IMR-90 (cell line): ENCODE measurements around the gene RGN. TPM values are rescaled to one million over a fixed set of nuclear protein-coding genes. Genes with fewer than 3 reads are reported as not detected.

Source experiments
- ATAC-seq: fragments of 200-7000 bp; cut with Tn5 transposase; 2 replicates; pipeline ENCODE4 v1.9.1; 2020; ENCODE audit warnings: low read depth, mild to moderate bottlenecking, moderate library complexity
- BruUV-seq: library from RNA; stranded (reverse); fragments of 400-500 nt; replicated peaks from 2 replicates; lab custom pipeline; 2021; lab: Mats Ljungman, UMichigan
- CTCF ChIA-PET: fragments of 300-600 bp; formaldehyde crosslinking; extraction: SDS; loops from one replicate; lab custom pipeline; 2021; ENCODE audit warnings: antibody characterized with exemption; lab: Yijun Ruan, JAX
- POLR2A ChIA-PET: fragments of 300-600 bp; sonication (Branson Sonifier 250); formaldehyde crosslinking; loops from one replicate; lab custom pipeline; 2022; ENCODE audit warnings: antibody characterized with exemption; ENCODE audit not compliant: unreplicated experiment; lab: Charles Lee
- DNase-seq: peaks from one replicate; pipeline ENCODE4 v3.0.0; 2013
- H2AFZ ChIP-seq: replicated peaks from 2 replicates; pipeline ENCODE3; 2013; ENCODE audit warnings: low read length, mild to moderate bottlenecking; ENCODE audit not compliant: poor library complexity
- H2AK5ac ChIP-seq: 2 replicates; pipeline ENCODE4 v1.6.1; 2013; ENCODE audit warnings: low read depth, low read length, inconsistent platforms
- H2AK9ac ChIP-seq: replicated peaks from 2 replicates; pipeline ENCODE3; 2013; ENCODE audit warnings: mild to moderate bottlenecking, low read depth, low read length, moderate library complexity; ENCODE audit not compliant: poor library complexity
- H2BK120ac ChIP-seq: 2 replicates; pipeline ENCODE4 v1.6.1; 2013; ENCODE audit warnings: low read depth, low read length, inconsistent platforms
- H2BK15ac ChIP-seq: 3 replicates; pipeline ENCODE4 v1.6.1; 2013; ENCODE audit warnings: low read depth, low read length, inconsistent platforms
- H2BK20ac ChIP-seq: 2 replicates; pipeline ENCODE4 v1.6.1; 2013; ENCODE audit warnings: low read depth, mild to moderate bottlenecking, inconsistent platforms, low read length, moderate library complexity
- H2BK5ac ChIP-seq: 2 replicates; pipeline ENCODE4 v1.6.1; 2013; ENCODE audit warnings: mild to moderate bottlenecking, low read depth, low read length, inconsistent platforms; ENCODE audit not compliant: poor library complexity, severe bottlenecking
- H3K14ac ChIP-seq: replicated peaks from 2 replicates; pipeline ENCODE4 v1.6.1; 2013; ENCODE audit warnings: low read depth, low read length, inconsistent platforms
- H3K18ac ChIP-seq: 2 replicates; pipeline ENCODE4 v1.6.1; 2013; ENCODE audit warnings: low read depth, low read length, control low read depth
- H3K23ac ChIP-seq: 2 replicates; pipeline ENCODE4 v1.6.1; 2013; ENCODE audit warnings: low read depth, low read length, inconsistent platforms
- H3K27ac ChIP-seq: 2 replicates; pipeline ENCODE4 v1.5.1; 2013; ENCODE audit warnings: mild to moderate bottlenecking, control low read depth, low read length; ENCODE audit not compliant: insufficient read depth
- H3K27me3 ChIP-seq: 2 replicates; pipeline ENCODE4 v1.6.1; 2013; ENCODE audit warnings: low read length; ENCODE audit not compliant: control insufficient read depth, insufficient read depth
- H3K36me3 ChIP-seq: 2 replicates; pipeline ENCODE4 v1.6.1; 2013; ENCODE audit warnings: low read length, mixed read lengths; ENCODE audit not compliant: control insufficient read depth, insufficient read depth
- H3K4ac ChIP-seq: 2 replicates; pipeline ENCODE4 v1.6.1; 2013; ENCODE audit warnings: low read depth, low read length, inconsistent platforms
- H3K4me1 ChIP-seq: 2 replicates; pipeline ENCODE4 v1.6.1; 2013; ENCODE audit warnings: low read length, mixed read lengths; ENCODE audit not compliant: control insufficient read depth, insufficient read depth
- H3K4me2 ChIP-seq: 2 replicates; pipeline ENCODE4 v1.6.1; 2013; ENCODE audit warnings: low read depth, mild to moderate bottlenecking, control low read depth, low read length, moderate library complexity
- H3K4me3 ChIP-seq: 2 replicates; pipeline ENCODE4 v1.5.1; 2013; ENCODE audit warnings: low read depth, mild to moderate bottlenecking, control low read depth, low read length, moderate library complexity; ENCODE audit not compliant: insufficient read depth
- H3K56ac ChIP-seq: 2 replicates; pipeline ENCODE4 v1.6.1; 2013; ENCODE audit warnings: low read length, inconsistent platforms; ENCODE audit not compliant: insufficient read depth; ENCODE audit errors: extremely low read depth
- H3K79me1 ChIP-seq, 2 experiments: 2 replicates each; pipeline ENCODE4 v1.6.1; 2013; ENCODE audit warnings: low read length in 2 of 2, inconsistent platforms in 1 of 2, low read depth in 1 of 2
- H3K9ac ChIP-seq: 2 replicates; pipeline ENCODE4 v1.6.1; 2013; ENCODE audit warnings: low read depth, low read length, control low read depth
- H3K9me1 ChIP-seq: 2 replicates; pipeline ENCODE4 v1.6.1; 2013; ENCODE audit warnings: low read length, inconsistent platforms; ENCODE audit not compliant: insufficient read depth
- H3K9me3 ChIP-seq: 2 replicates; pipeline ENCODE4 v1.6.1; 2013; ENCODE audit warnings: low read length; ENCODE audit not compliant: control insufficient read depth, insufficient read depth
- H4K20me1 ChIP-seq: 2 replicates; pipeline ENCODE4 v1.6.1; 2013; ENCODE audit warnings: low read length, inconsistent platforms; ENCODE audit not compliant: insufficient read depth
- H4K5ac ChIP-seq: 2 replicates; pipeline ENCODE4 v1.6.1; 2013; ENCODE audit warnings: mild to moderate bottlenecking, low read depth, low read length, control low read depth
- H4K8ac ChIP-seq, 2 experiments: 2 replicates each; pipeline ENCODE4 v1.6.1; 2013; ENCODE audit warnings: low read depth in 2 of 2, low read length in 2 of 2, control low read depth in 1 of 2, inconsistent platforms in 1 of 2
- H4K91ac ChIP-seq: 2 replicates; pipeline ENCODE4 v1.6.1; 2013; ENCODE audit warnings: low read depth, low read length, inconsistent platforms; ENCODE audit not compliant: insufficient read depth
- BHLHE40 ChIP-seq: fragments of 150-350 bp; IDR thresholded peaks from 2 replicates; pipeline ENCODE4 v1.6.1; 2016; ENCODE audit warnings: mild to moderate bottlenecking, low read depth, low read length
- CEBPB ChIP-seq: IDR thresholded peaks from 2 replicates; pipeline ENCODE4 v1.6.1; 2012; ENCODE audit warnings: low read depth, low read length, improper control_type of control experiment
- CHD1 ChIP-seq: IDR thresholded peaks from 2 replicates; pipeline ENCODE4 v1.6.1; 2012; ENCODE audit warnings: low read depth, low read length, improper control_type of control experiment
- FOS ChIP-seq: fragments of 150-350 bp; IDR thresholded peaks from 2 replicates; pipeline ENCODE4 v1.6.1; 2016; ENCODE audit warnings: low read depth, low read length
- MAFK ChIP-seq: IDR thresholded peaks from 2 replicates; pipeline ENCODE4 v1.6.1; 2012; ENCODE audit warnings: low read depth, low read length, improper control_type of control experiment
- MAZ ChIP-seq: IDR thresholded peaks from 2 replicates; pipeline ENCODE4 v1.6.1; 2012; ENCODE audit warnings: low read depth, mild to moderate bottlenecking, low read length, improper control_type of control experiment, moderate library complexity, borderline replicate concordance
- MXI1 ChIP-seq: IDR thresholded peaks from 2 replicates; pipeline ENCODE4 v1.6.1; 2012; ENCODE audit warnings: low read depth, mild to moderate bottlenecking, low read length, moderate library complexity, borderline replicate concordance
- NFE2L2 ChIP-seq: fragments of 150-350 bp; IDR thresholded peaks from 2 replicates; pipeline ENCODE4 v1.6.1; 2016; ENCODE audit warnings: low read depth, mild to moderate bottlenecking, low read length
- POLR2A ChIP-seq: IDR thresholded peaks from 2 replicates; pipeline ENCODE4 v1.6.1; 2012; ENCODE audit warnings: mild to moderate bottlenecking, low read depth, low read length
- RAD21 ChIP-seq: IDR thresholded peaks from 2 replicates; pipeline ENCODE4 v1.6.1; 2012; ENCODE audit warnings: low read length, improper control_type of control experiment
- RCOR1 ChIP-seq: IDR thresholded peaks from 2 replicates; pipeline ENCODE4 v1.6.1; 2012; ENCODE audit warnings: mild to moderate bottlenecking, low read length, improper control_type of control experiment; ENCODE audit not compliant: insufficient replicate concordance
- RFX5 ChIP-seq: IDR thresholded peaks from 2 replicates; pipeline ENCODE4 v1.8.0; 2012; ENCODE audit warnings: low read depth, mild to moderate bottlenecking, low read length, moderate library complexity
- SMC3 ChIP-seq: fragments of 150-350 bp; IDR thresholded peaks from 2 replicates; pipeline ENCODE4 v1.6.1; 2016; ENCODE audit warnings: low read depth, mild to moderate bottlenecking, antibody characterized with exemption, low read length, moderate library complexity
- WGBS, 2 experiments: methylation state at CpG; one replicate each; pipeline versions ENCODE4 v1.1.5 to v1.1.7; 2013; ENCODE audit warnings: missing lambda C conversion rate in 2 of 2; ENCODE audit not compliant: insufficient read length in 1 of 2; ENCODE audit errors: extremely low coverage in 2 of 2; 5-methylcytosine and 5-hydroxymethylcytosine counted together
- dilution Hi-C: fragments of 300-500 bp; cut with HindIII; formaldehyde crosslinking; loops from one replicate; pipeline ENCODE4 v1.14.3; 2018; ENCODE audit warnings: low sequenced_read_pairs; ENCODE audit not compliant: unreplicated experiment
- in situ Hi-C: fragments of 300-500 bp; cut with MboI; formaldehyde crosslinking; loops from 3 replicates; pipeline ENCODE4 v1.14.3; 2019; ENCODE audit warnings: low sequenced_read_pairs, inconsistent platforms, mixed read lengths
- intact Hi-C: fragments of 100-400 bp; cut with micrococcal nuclease; formaldehyde crosslinking; loops from 2 replicates; pipeline ENCODE4 v1.10.0; 2022
- polyA plus RNA-seq, 3 experiments: library from polyadenylated mRNA; depleted of rRNA; stranded (reverse); fragments of >200 nt; gene quantifications; 2 replicates each; pipeline ENCODE4 v1.2.3, GENCODE V29; 2012; ENCODE audit warnings: low replicate concordance in 1 of 3
- total RNA-seq: library from RNA; depleted of rRNA; stranded (reverse); fragments of >200 nt; gene quantifications from 2 replicates; pipeline ENCODE4 v1.2.3, GENCODE V29; 2012
- TF ChIP-seq, protein P1 (sequence below): fragments of 150-350 bp; IDR thresholded peaks from 2 replicates; pipeline ENCODE4 v1.6.1; 2016; ENCODE audit warnings: low read depth, mild to moderate bottlenecking, low read length, moderate library complexity, borderline replicate concordance
- TF ChIP-seq, protein P2 (sequence below): conservative IDR thresholded peaks from 2 replicates; pipeline ENCODE4 v1.5.1; 2012; ENCODE audit warnings: mild to moderate bottlenecking, low read depth, low read length, improper control_type of control experiment
- TF ChIP-seq, protein P3 (sequence below): fragments of 150-350 bp; IDR thresholded peaks from 2 replicates; pipeline ENCODE4 v1.6.1; 2017; ENCODE audit warnings: mild to moderate bottlenecking, antibody characterized with exemption, low read length, low read depth

The RGN gene
- total and polyA plus RNA-seq, 2 of the 4 experiments (the other 2 are of a cell fraction), result 0.18 to 0.26 TPM

- no peak overlapping the region for H4K5ac ChIP-seq
- no peak overlapping the region for H3K14ac ChIP-seq
- CTCF ChIA-PET, result no interaction called here
- H4K8ac ChIP-seq, result no peak overlapping the region
- H4K91ac ChIP-seq, result no peak overlapping the region
- H3K23ac ChIP-seq, result no peak overlapping the region
- no peak overlapping the region for H3K4me2 ChIP-seq
- no peak overlapping the region for H3K4me3 ChIP-seq
- H2AK9ac ChIP-seq, result no peak overlapping the region
- no peak overlapping the region for H2AK5ac ChIP-seq
- DNase-seq (no peak), ATAC-seq (no peak)
- intact Hi-C loops (loop anchor here (10.0 kb wide), 1 partner anchor 542 kb away; no protein-coding TSS in a partner anchor), in situ Hi-C loops (no loop called here), dilution Hi-C loops (no loop called here)
- TF ChIP-seq CHD1 (no peak), MAZ (no peak), RCOR1 (no peak), RFX5 (no peak), CEBPB (no peak), MAFK (no peak), SMC3 (no peak), NFE2L2 (no peak), FOS (no peak), POLR2A (no peak), MXI1 (no peak), BHLHE40 (no peak), RAD21 (no peak)
- TF ChIP-seq, protein P1, sequence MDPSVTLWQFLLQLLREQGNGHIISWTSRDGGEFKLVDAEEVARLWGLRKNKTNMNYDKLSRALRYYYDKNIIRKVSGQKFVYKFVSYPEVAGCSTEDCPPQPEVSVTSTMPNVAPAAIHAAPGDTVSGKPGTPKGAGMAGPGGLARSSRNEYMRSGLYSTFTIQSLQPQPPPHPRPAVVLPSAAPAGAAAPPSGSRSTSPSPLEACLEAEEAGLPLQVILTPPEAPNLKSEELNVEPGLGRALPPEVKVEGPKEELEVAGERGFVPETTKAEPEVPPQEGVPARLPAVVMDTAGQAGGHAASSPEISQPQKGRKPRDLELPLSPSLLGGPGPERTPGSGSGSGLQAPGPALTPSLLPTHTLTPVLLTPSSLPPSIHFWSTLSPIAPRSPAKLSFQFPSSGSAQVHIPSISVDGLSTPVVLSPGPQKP, result no peak
- TF ChIP-seq, protein P2, sequence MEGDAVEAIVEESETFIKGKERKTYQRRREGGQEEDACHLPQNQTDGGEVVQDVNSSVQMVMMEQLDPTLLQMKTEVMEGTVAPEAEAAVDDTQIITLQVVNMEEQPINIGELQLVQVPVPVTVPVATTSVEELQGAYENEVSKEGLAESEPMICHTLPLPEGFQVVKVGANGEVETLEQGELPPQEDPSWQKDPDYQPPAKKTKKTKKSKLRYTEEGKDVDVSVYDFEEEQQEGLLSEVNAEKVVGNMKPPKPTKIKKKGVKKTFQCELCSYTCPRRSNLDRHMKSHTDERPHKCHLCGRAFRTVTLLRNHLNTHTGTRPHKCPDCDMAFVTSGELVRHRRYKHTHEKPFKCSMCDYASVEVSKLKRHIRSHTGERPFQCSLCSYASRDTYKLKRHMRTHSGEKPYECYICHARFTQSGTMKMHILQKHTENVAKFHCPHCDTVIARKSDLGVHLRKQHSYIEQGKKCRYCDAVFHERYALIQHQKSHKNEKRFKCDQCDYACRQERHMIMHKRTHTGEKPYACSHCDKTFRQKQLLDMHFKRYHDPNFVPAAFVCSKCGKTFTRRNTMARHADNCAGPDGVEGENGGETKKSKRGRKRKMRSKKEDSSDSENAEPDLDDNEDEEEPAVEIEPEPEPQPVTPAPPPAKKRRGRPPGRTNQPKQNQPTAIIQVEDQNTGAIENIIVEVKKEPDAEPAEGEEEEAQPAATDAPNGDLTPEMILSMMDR, result no peak
- TF ChIP-seq, protein P3, sequence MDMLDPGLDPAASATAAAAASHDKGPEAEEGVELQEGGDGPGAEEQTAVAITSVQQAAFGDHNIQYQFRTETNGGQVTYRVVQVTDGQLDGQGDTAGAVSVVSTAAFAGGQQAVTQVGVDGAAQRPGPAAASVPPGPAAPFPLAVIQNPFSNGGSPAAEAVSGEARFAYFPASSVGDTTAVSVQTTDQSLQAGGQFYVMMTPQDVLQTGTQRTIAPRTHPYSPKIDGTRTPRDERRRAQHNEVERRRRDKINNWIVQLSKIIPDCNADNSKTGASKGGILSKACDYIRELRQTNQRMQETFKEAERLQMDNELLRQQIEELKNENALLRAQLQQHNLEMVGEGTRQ, result no peak
- H3K27me3 ChIP-seq, result peaks cover 25% of the 10 kb centered on the region
- BruUV-seq, result no TSS peak
- 43% methylated on average over 2 of the region's 4 CpGs; no CpG with 5 or more reads in 1 of the 2 experiments for WGBS, 2 experiments
- H3K9me3 ChIP-seq, result 0 out of 2 replicates have a peak, but pooled peaks cover 3% of the 10 kb centered on the region
- no peak overlapping the region for H3K9ac ChIP-seq
- H3K9me1 ChIP-seq, result no peaks in the 10 kb centered on the region
- POLR2A ChIA-PET, result interaction anchor here (0.6 kb wide), 1 partner anchor 36 kb away, joined by 3 read pairs; no protein-coding TSS in a partner anchor
- no peaks in the 10 kb centered on the region for H3K36me3 ChIP-seq
- no peak overlapping the region for H3K27ac ChIP-seq
- H2BK5ac ChIP-seq, result no peak overlapping the region
- no peaks in the 10 kb centered on the region for H4K20me1 ChIP-seq
- no peak overlapping the region for H3K56ac ChIP-seq
- H3K4ac ChIP-seq, result no peak overlapping the region
- H2BK15ac ChIP-seq, result no peak overlapping the region
- no peaks in the 10 kb centered on the region for H3K4me1 ChIP-seq
- no peak overlapping the region for H2AFZ ChIP-seq
- H3K18ac ChIP-seq, result no peak overlapping the region
- H2BK20ac ChIP-seq, result no peak overlapping the region
- H2BK120ac ChIP-seq, result no peak overlapping the region
- no peaks in the 10 kb centered on the region for H3K79me1 ChIP-seq
Measured at GRCh38 chrX:47097018-47097417, 18.8 kb downstream of the RGN start.
